Sigmoid colon (tissue), 4 donors: ENCODE data around the gene STRBP.

Experiments
- CTCF ChIP-seq, 4 experiments: fragments of 450-650 bp in 3 of 4; fragments of 200-600 bp in 1 of 4; IDR thresholded peaks; one replicate each; pipeline ENCODE4 v1.5.1; 2016 to 2019; ENCODE audit warnings: antibody characterized with exemption in 4 of 4, mild to moderate bottlenecking in 3 of 4, moderate library complexity in 2 of 4
- EP300 ChIP-seq, 4 donors: sonication (generic); formaldehyde crosslinking; IDR thresholded peaks; one replicate each; pipeline ENCODE4 v1.6.1; 2017; ENCODE audit warnings: antibody characterized with exemption in 4 of 4
- POLR2A ChIP-seq, 2 donors: fragments of 450-650 bp; IDR thresholded peaks; one replicate each; pipeline ENCODE4 v1.6.1; 2016; ENCODE audit warnings: antibody characterized with exemption in 2 of 2, mild to moderate bottlenecking in 2 of 2, moderate library complexity in 2 of 2
- POLR2AphosphoS5 ChIP-seq, 4 donors: sonication (generic); formaldehyde crosslinking; IDR thresholded peaks; one replicate each; pipeline ENCODE4 v1.6.1; 2017; ENCODE audit warnings: antibody characterized with exemption in 4 of 4

- no peak for TF ChIP-seq CTCF (IDR thresholded peaks at IDR 0.05)
- TF ChIP-seq POLR2AphosphoS5 (IDR thresholded peaks at IDR 0.05) = no peak
- TF ChIP-seq POLR2A (IDR thresholded peaks at IDR 0.05) = no peak
- TF ChIP-seq EP300 (IDR thresholded peaks at IDR 0.05) = no peak
These were observed 162.9 kb downstream of the STRBP start for GRCh38 chr9:123105490-123105889.
